K562 (cell line): ENCODE data around the gene POU2F3. TPM values are rescaled to one million over a fixed set of nuclear protein-coding genes. Genes with fewer than 3 reads are reported as not detected.

Source experiments
- ATAC-seq: fragments of 200-7000 bp; cut with Tn5 transposase; 3 replicates; pipeline ENCODE4 v1.9.1; 2020; ENCODE audit warnings: moderate library complexity
- BruUV-seq: library from RNA; stranded (reverse); fragments of 400-500 nt; replicated peaks from 2 replicates; lab custom pipeline; 2021; lab: Mats Ljungman, UMichigan
- CTCF ChIA-PET: fragments of 300-600 bp; formaldehyde crosslinking; extraction: SDS; loops from one replicate; lab custom pipeline; 2021; ENCODE audit warnings: low intra/inter-chr PET ratio; lab: Yijun Ruan, JAX
- POLR2A ChIA-PET: fragments of 300-600, 350-650 bp; sonication (Branson Sonifier 250); formaldehyde crosslinking; extraction: SDS; loops from one replicate; lab custom pipeline; 2021; ENCODE audit warnings: antibody characterized with exemption, inconsistent platforms; lab: Yijun Ruan, JAX
- DNase-seq, 4 experiments: peaks; one replicate each; pipeline versions ENCODE4 v3.0.0 to v3.0.0-alpha.2; 2011 to 2018; ENCODE audit warnings: low spot score in 3 of 4, mixed read lengths in 3 of 4; ENCODE audit errors: extremely low read depth in 1 of 4
- FAIRE-seq: peaks from 2 replicates; lab custom pipeline; 2011; peaks lifted over from hg19 to GRCh38; lab: Jason Lieb, UNC
- H2AFZ ChIP-seq: 2 replicates; pipeline ENCODE4 v1.6.0; 2011; ENCODE audit warnings: low read depth, low read length, control low read depth, inconsistent platforms
- H3K27ac ChIP-seq: fragments of 200-600 bp; 3 replicates; pipeline ENCODE4 v1.8.0; 2011; ENCODE audit warnings: low read depth, mild to moderate bottlenecking, control low read depth, inconsistent platforms, low read length, moderate library complexity, mixed read lengths; ENCODE audit errors: extremely low read depth
- H3K27me3 ChIP-seq, 2 experiments: fragments of 300-600 bp in 1 of 2; 2 replicates in 1 of 2; 3 replicates in 1 of 2; pipeline versions ENCODE4 v1.6.0 to v1.8.0; 2011; ENCODE audit warnings: inconsistent platforms in 2 of 2, low read length in 2 of 2, mild to moderate bottlenecking in 1 of 2, mixed read lengths in 1 of 2, moderate library complexity in 1 of 2; ENCODE audit not compliant: control insufficient read depth in 2 of 2, insufficient read depth in 2 of 2
- H3K36me3 ChIP-seq: fragments of 300-600 bp; 3 replicates; pipeline ENCODE4 v1.8.0; 2011; ENCODE audit warnings: mild to moderate bottlenecking, low read length, inconsistent platforms; ENCODE audit not compliant: control insufficient read depth, insufficient read depth
- H3K4me1 ChIP-seq, 2 experiments: fragments of 200-600 bp in 1 of 2; replicated peaks in 1 of 2; 2 replicates in 1 of 2; 3 replicates in 1 of 2; pipeline versions ENCODE4 v1.5.1 to v1.8.0; 2011; ENCODE audit warnings: inconsistent platforms in 2 of 2, low read length in 2 of 2, mild to moderate bottlenecking in 1 of 2, mixed read lengths in 1 of 2, moderate library complexity in 1 of 2; ENCODE audit not compliant: control insufficient read depth in 2 of 2, insufficient read depth in 2 of 2
- H3K4me2 ChIP-seq: 2 replicates; pipeline ENCODE4 v1.6.1; 2011; ENCODE audit warnings: low read length, control low read depth, inconsistent platforms, mixed read lengths; ENCODE audit not compliant: insufficient read depth
- H3K4me3 ChIP-seq: fragments of 200-600 bp; sonication (generic), shearing (Covaris generic); 2 replicates; pipeline ENCODE4 v1.5.1; 2016; ENCODE audit warnings: control low read depth, inconsistent platforms
- H3K79me2 ChIP-seq: fragments of 200-600 bp; 3 replicates; pipeline ENCODE4 v1.8.0; 2011; ENCODE audit warnings: low read length, inconsistent platforms; ENCODE audit not compliant: control insufficient read depth, insufficient read depth
- H3K9ac ChIP-seq, 2 experiments: 2 replicates each; pipeline versions ENCODE4 v1.6.0 to v1.6.1; 2011; ENCODE audit warnings: low read depth in 2 of 2, low read length in 2 of 2, control low read depth in 1 of 2, inconsistent platforms in 1 of 2, mild to moderate bottlenecking in 1 of 2, mixed read lengths in 1 of 2; ENCODE audit not compliant: insufficient read depth in 1 of 2
- H3K9me1 ChIP-seq: one replicate; pipeline ENCODE4 v1.6.0; 2011; ENCODE audit warnings: inconsistent platforms, mild to moderate bottlenecking, low read length, moderate library complexity; ENCODE audit not compliant: control insufficient read depth, insufficient read depth
- H3K9me3 ChIP-seq: replicated peaks from 2 replicates; pipeline ENCODE4 v1.5.1; 2011; ENCODE audit warnings: low read depth, low read length, inconsistent platforms; ENCODE audit not compliant: control insufficient read depth, insufficient read depth
- H4K20me1 ChIP-seq: replicated peaks from 2 replicates; pipeline ENCODE4 v1.6.1; 2011; ENCODE audit warnings: low read length, inconsistent platforms, mixed read lengths; ENCODE audit not compliant: control insufficient read depth, insufficient read depth
- CHD2 ChIP-seq: IDR thresholded peaks from 2 replicates; pipeline ENCODE4 v1.6.1; 2011; ENCODE audit warnings: low read depth, low read length
- RBM25 ChIP-seq: fragments of 200-400 bp; formaldehyde crosslinking; IDR thresholded peaks from 2 replicates; pipeline ENCODE4 v1.6.1; 2018; ENCODE audit warnings: low read length, low read depth, moderate library complexity; ENCODE audit not compliant: severe bottlenecking
- SMAD4 ChIP-seq: fragments of 250-450 bp; sonication (Bioruptor Pico); conservative IDR thresholded peaks from 2 replicates; pipeline ENCODE4 v1.8.0; 2021; ENCODE audit warnings: inconsistent platforms, mild to moderate bottlenecking, moderate library complexity
- SPI1 ChIP-seq: IDR thresholded peaks from 2 replicates; pipeline ENCODE4 v1.6.1; 2011; ENCODE audit warnings: low read depth, low read length, control low read depth, borderline replicate concordance
- SRF ChIP-seq, 2 experiments: fragments of 250-450, 450-650 bp in 1 of 2; sonication (Bioruptor Pico) in 1 of 2; sonication (generic) in 1 of 2; formaldehyde crosslinking; IDR thresholded peaks; 2 replicates each; pipeline versions ENCODE4 v1.5.0 to v1.5.1; 2020 to 2022; ENCODE audit warnings: mild to moderate bottlenecking in 1 of 2, missing genetic modification reagents in 1 of 2
- STAT5B ChIP-seq: fragments of 250-450 bp; sonication (Bioruptor Pico); IDR thresholded peaks from 2 replicates; pipeline ENCODE4 v1.8.0; 2021; ENCODE audit warnings: mild to moderate bottlenecking, inconsistent platforms
- WGBS: fragments of 100-300 bp; shearing (Covaris generic); methylation state at CpG from one replicate; pipeline ENCODE4 v1.1.6; 2016; ENCODE audit warnings: low coverage, mixed read lengths; ENCODE audit not compliant: insufficient coverage; ENCODE audit errors: missing lambda C conversion rate; 5-methylcytosine and 5-hydroxymethylcytosine counted together
- in situ Hi-C: fragments of 300-500 bp; cut with MboI; formaldehyde crosslinking; loops from 4 replicates; pipeline ENCODE4 v1.15.0; 2018; ENCODE audit warnings: inconsistent platforms, mixed read lengths
- intact Hi-C: fragments of 100-400 bp; cut with micrococcal nuclease; formaldehyde crosslinking; loops from 2 replicates; pipeline ENCODE4 v1.14.2; 2022
- polyA plus RNA-seq, 8 experiments: library from polyadenylated mRNA; depleted of rRNA in 4 of 8; stranded (reverse) in 5 of 8; unstranded in 3 of 8; fragments of >200 nt; fragmentation: Nextera tagmentation in 2 of 8; fragmentation: Illumina TruSeq in 1 of 8; extraction: Ambion mirVana in 2 of 8; extraction: Trizol in 1 of 8; gene quantifications; 2 replicates each; pipeline versions ENCODE4 v1.2.1 to v1.2.3, GENCODE V29; 2011 to 2014; ENCODE audit warnings: inconsistent platforms in 1 of 8, missing spikeins in 1 of 8
- total RNA-seq, 7 experiments: library from RNA; depleted of rRNA in 6 of 7; stranded (reverse); fragments of >200 nt in 6 of 7; fragmentation: Illumina TruSeq in 2 of 7; extraction: Trizol in 2 of 7; gene quantifications; 2 replicates each; pipeline versions ENCODE4 v1.2.1 to v1.2.3, GENCODE V29; 2011 to 2021; ENCODE audit warnings: low replicate concordance in 1 of 7
- TF ChIP-seq, protein P1 (sequence below): sonication (generic); formaldehyde crosslinking; IDR thresholded peaks from 2 replicates; pipeline ENCODE4 v1.5.0; 2020; ENCODE audit warnings: missing genetic modification reagents

POU2F3 gene
- total and polyA plus RNA-seq, 9 of the 15 experiments (the other 6 are each of a cell fraction or from before 2014, with no cell fraction given), result not detected

- POLR2A ChIA-PET, result no interaction called here
- H3K36me3 ChIP-seq, result no peaks in the 10 kb centered on the region
- H3K27ac ChIP-seq, result no peak overlapping the region
- no TSS peak for BruUV-seq
- peaks cover 50 to 86% of the 10 kb centered on the region in 2 experiments; a peak in 4 of 5 replicates for H3K27me3 ChIP-seq
- ATAC-seq (no peak), DNase-seq (no peak)
- intact Hi-C loops (no loop called here), in situ Hi-C loops (no loop called here)
- H3K4me1 ChIP-seq, result peaks cover 0 to 3% of the 10 kb centered on the region in 2 experiments; a peak in 1 of 5 replicates
- no peak overlapping the region for H2AFZ ChIP-seq
- CTCF ChIA-PET, result no interaction called here
- H3K4me2 ChIP-seq, result no peak overlapping the region
- no peaks in the 10 kb centered on the region for H3K9me3 ChIP-seq
- peak; percentile 61 for TF ChIP-seq RBM25
- TF ChIP-seq SRF (CRISPR knock-in tag; IDR thresholded peaks at IDR 0.05), result no peak
- TF ChIP-seq CHD2, result no peak
- no peak for TF ChIP-seq STAT5B (CRISPR knock-in tag)
- no peak for TF ChIP-seq SPI1
- TF ChIP-seq, all 486 proteins: peak for 1
- no peaks in the 10 kb centered on the region; the same call in 1 of the 2 replicates for H4K20me1 ChIP-seq
- H3K9ac ChIP-seq, result no peak overlapping the region
- 0% methylated on average over 2 of the region's 2 CpGs for WGBS
- H3K79me2 ChIP-seq, result no peaks in the 10 kb centered on the region
- no peak for FAIRE-seq
- H3K9me1 ChIP-seq, result no peaks in the 10 kb centered on the region
- no peak overlapping the region for H3K4me3 ChIP-seq
Measured at GRCh38 chr11:120256779-120257178, 16.8 kb downstream of the POU2F3 start.

GRCh38 chr11:120257346-120257745, 17.4 kb downstream of the POU2F3 start:
- POLR2A ChIA-PET, result interaction anchor here (1.2 kb wide), 1 partner anchor 8 kb away, joined by 3 read pairs; no protein-coding TSS in a partner anchor
- 1% methylated on average over 9 of the region's 9 CpGs for WGBS
- in situ Hi-C loops, result no loop called here

More at GRCh38 chr11:120257346-120257745, 17.4 kb downstream of the POU2F3 start:
- TF ChIP-seq, protein P1, sequence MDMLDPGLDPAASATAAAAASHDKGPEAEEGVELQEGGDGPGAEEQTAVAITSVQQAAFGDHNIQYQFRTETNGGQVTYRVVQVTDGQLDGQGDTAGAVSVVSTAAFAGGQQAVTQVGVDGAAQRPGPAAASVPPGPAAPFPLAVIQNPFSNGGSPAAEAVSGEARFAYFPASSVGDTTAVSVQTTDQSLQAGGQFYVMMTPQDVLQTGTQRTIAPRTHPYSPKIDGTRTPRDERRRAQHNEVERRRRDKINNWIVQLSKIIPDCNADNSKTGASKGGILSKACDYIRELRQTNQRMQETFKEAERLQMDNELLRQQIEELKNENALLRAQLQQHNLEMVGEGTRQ (CRISPR knock-in tag), result peak; percentile 50
- no peak for TF ChIP-seq SMAD4
- ATAC-seq (no peak), DNase-seq (no peak), FAIRE-seq (no peak)
- H3K9me1 ChIP-seq, result no peaks in the 10 kb centered on the region
- H4K20me1 ChIP-seq, result no peaks in the 10 kb centered on the region; the same call in 1 of the 2 replicates
- no peak overlapping the region for H2AFZ ChIP-seq
- no TSS peak for BruUV-seq
- no peaks in the 10 kb centered on the region for H3K9me3 ChIP-seq
- no peak overlapping the region for H3K4me2 ChIP-seq
- H3K9ac ChIP-seq, result no peak overlapping the region
- H3K4me3 ChIP-seq, result no peak overlapping the region
- CTCF ChIA-PET, result no interaction called here
- no peaks in the 10 kb centered on the region for H3K36me3 ChIP-seq
- intact Hi-C loops, result no loop called here
- H3K79me2 ChIP-seq, result no peaks in the 10 kb centered on the region
- H3K27me3 ChIP-seq, result peaks cover 51 to 85% of the 10 kb centered on the region in 2 experiments; a peak in 4 of 5 replicates
- H3K27ac ChIP-seq, result no peak overlapping the region
- peaks cover 0 to 3% of the 10 kb centered on the region in 2 experiments; a peak in 1 of 5 replicates for H3K4me1 ChIP-seq
